ENCODE results near the gene REX1BD.

REX1BD gene

GRCh38 chr19:18613589-18614234 lies 25.1 kb downstream of the REX1BD start:
- no peak for DNase-seq (ENCODE audit: low read depth in 2 of 2)

- DNase-seq (ENCODE audit: low read depth in 2 of 2): no peak
Measured at GRCh38 chr19:18616023-18616422, 27.4 kb downstream of the REX1BD start.

GRCh38 chr19:18617562-18617961 lies 29.0 kb downstream of the REX1BD start:
- no peak for DNase-seq (ENCODE audit: low read depth in 2 of 2)

GRCh38 chr19:18618236-18618635 lies 29.6 kb downstream of the REX1BD start:
- DNase-seq (ENCODE audit: low read depth in 2 of 2): no peak

- DNase-seq (ENCODE audit: low read depth in 2 of 2): no peak
Measured at GRCh38 chr19:18620311-18620710, 31.7 kb downstream of the REX1BD start.

- DNase-seq (ENCODE audit: low read depth in 2 of 2): no peak
Measured at GRCh38 chr19:18620902-18621301, 32.3 kb downstream of the REX1BD start.

- no peak for DNase-seq (ENCODE audit: low read depth in 2 of 2)
Measured at GRCh38 chr19:18626906-18627305, 38.3 kb downstream of the REX1BD start.

GRCh38 chr19:18629166-18630088 lies 40.8 kb downstream of the REX1BD start:
- no peak for DNase-seq (ENCODE audit: low read depth in 2 of 2)

- no peak for DNase-seq (ENCODE audit: low read depth in 2 of 2)
Measured at GRCh38 chr19:18633321-18633720, 44.7 kb downstream of the REX1BD start.

GRCh38 chr19:18634612-18635297 lies 46.2 kb downstream of the REX1BD start:
- no peak for DNase-seq (ENCODE audit: low read depth in 2 of 2)

GRCh38 chr19:18635831-18636182 lies 47.2 kb downstream of the REX1BD start:
- DNase-seq (ENCODE audit: low read depth in 2 of 2): no peak

GRCh38 chr19:18636183-18636968 lies 47.8 kb downstream of the REX1BD start:
- DNase-seq (ENCODE audit: low read depth in 2 of 2): peak; percentile 86 to 88

- no peak for DNase-seq (ENCODE audit: low read depth in 2 of 2)
Measured at GRCh38 chr19:18636969-18637629, 48.5 kb downstream of the REX1BD start, which contains the start of gene KLHL26. Gene KLHL26, plus strand, starts transcription at chr19:18637028. Its CDS starts 27 bp downstream, at chr19:18637055.

GRCh38 chr19:18637673-18638630 lies 49.4 kb downstream of the REX1BD start:
- no peak for DNase-seq (ENCODE audit: low read depth in 2 of 2)

- no peak for DNase-seq (ENCODE audit: low read depth in 2 of 2)
Measured at GRCh38 chr19:18639706-18640243, 51.2 kb downstream of the REX1BD start.

All from fibroblast of skin of left biceps (primary cell).